Spinal cord (tissue), 10 donors: Measurements from ENCODE around the gene UMOD. TPM values are rescaled to one million over a fixed set of nuclear protein-coding genes. Genes with fewer than 3 reads are reported as not detected.

Experiments used
- DNase-seq, 6 donors: peaks; one replicate each; pipeline versions ENCODE4 v3.0.0 to v3.0.0-alpha.2; 2013 to 2015; ENCODE audit warnings: low spot score in 6 of 6, low read depth in 4 of 6
- H3K27ac ChIP-seq: one replicate; pipeline ENCODE4 v1.5.1; 2013; ENCODE audit warnings: low read depth, low read length, control low read depth
- H3K27me3 ChIP-seq: one replicate; pipeline ENCODE4 v1.6.1; 2013; ENCODE audit warnings: low read length; ENCODE audit not compliant: control insufficient read depth, insufficient read depth
- H3K36me3 ChIP-seq: one replicate; pipeline ENCODE4 v1.6.1; 2013; ENCODE audit warnings: low read length; ENCODE audit not compliant: control insufficient read depth, insufficient read depth
- H3K4me1 ChIP-seq: one replicate; pipeline ENCODE4 v1.6.1; 2013; ENCODE audit warnings: low read length; ENCODE audit not compliant: control insufficient read depth, insufficient read depth
- H3K4me3 ChIP-seq: one replicate; pipeline ENCODE4 v1.5.1; 2013; ENCODE audit warnings: low read depth, low read length, control low read depth
- H3K9me3 ChIP-seq: one replicate; pipeline ENCODE4 v1.6.1; 2013; ENCODE audit warnings: low read length; ENCODE audit not compliant: control insufficient read depth, insufficient read depth
- WGBS: methylation state at CpG from one replicate; pipeline ENCODE4 v1.1.5; 2013; ENCODE audit warnings: missing lambda C conversion rate; ENCODE audit not compliant: insufficient coverage; 5-methylcytosine and 5-hydroxymethylcytosine counted together
- polyA plus RNA-seq, 2 donors: library from polyadenylated mRNA; unstranded; fragments of 120-200 nt; gene quantifications; one replicate each; pipeline ENCODE4 v1.2.1, GENCODE V29; 2013; ENCODE audit not compliant: insufficient read length in 2 of 2
- total RNA-seq, 2 donors: library from RNA; depleted of rRNA in 1 of 2; stranded (reverse); fragments of 120-200 nt in 1 of 2; fragments of >200 nt in 1 of 2; gene quantifications; one replicate each; pipeline versions ENCODE4 v1.2.3 to v1.2.4, GENCODE V29; 2013 to 2014
- donor health status: healthy.

The UMOD gene
- total and polyA plus RNA-seq, 4 donors = 0.19 to 0.63 TPM; not detected in 2

GRCh38 chr16:20291208-20292206 lies 61.0 kb downstream of the UMOD start:
- H3K27me3 ChIP-seq = no peaks in the 10 kb centered on the region
- 33% methylated on average over 14 of the region's 16 CpGs for WGBS
- H3K4me1 ChIP-seq = peaks cover 13% of the 10 kb centered on the region
- H3K4me3 ChIP-seq = no peak overlapping the region
- H3K27ac ChIP-seq = no peak overlapping the region
- peak in 4 of 6 donors; percentile 40 to 96 (median 72) for DNase-seq
- H3K9me3 ChIP-seq = no peaks in the 10 kb centered on the region
- H3K36me3 ChIP-seq = no peaks in the 10 kb centered on the region

GRCh38 chr16:20289571-20289970 lies 62.9 kb downstream of the UMOD start:
- no peaks in the 10 kb centered on the region for H3K36me3 ChIP-seq
- no peak overlapping the region for H3K4me3 ChIP-seq
- peak in 1 of 6 donors; percentile 90 for DNase-seq
- WGBS = 61% methylated on average over 3 of the region's 3 CpGs
- no peak overlapping the region for H3K27ac ChIP-seq
- peaks cover 13% of the 10 kb centered on the region for H3K4me1 ChIP-seq
- no peaks in the 10 kb centered on the region for H3K9me3 ChIP-seq
- no peaks in the 10 kb centered on the region for H3K27me3 ChIP-seq

DNA sequence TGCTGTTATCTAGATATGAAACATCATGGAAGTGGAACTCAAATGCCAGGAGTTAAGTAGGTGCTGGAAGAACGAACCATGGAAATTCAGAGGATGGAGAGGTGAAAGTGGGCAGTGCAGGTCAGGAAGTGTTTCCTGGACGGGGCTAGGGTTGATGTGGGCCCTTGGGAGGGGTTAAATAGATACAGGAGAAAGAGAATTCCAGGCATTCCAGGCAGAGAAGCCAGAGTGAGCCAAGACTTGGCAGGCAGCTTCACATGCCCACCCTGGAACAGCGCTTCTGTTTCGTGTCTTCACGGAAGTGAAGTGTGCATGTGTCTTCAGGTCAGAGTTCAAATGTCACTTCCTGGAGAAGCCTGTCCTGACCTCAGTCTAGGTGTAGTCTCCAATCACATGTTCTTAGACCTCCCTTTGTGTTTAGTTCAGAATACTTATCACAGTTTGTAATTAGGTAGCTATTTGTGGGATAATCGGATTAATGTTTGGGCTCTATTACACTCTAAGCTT lies 66.5 kb downstream of the UMOD start:
- Histone ChIP-seq H3K36me3 (no peaks in the 10 kb centered on the region), H3K4me1 (no peaks in the 10 kb centered on the region), H3K27me3 (no peaks in the 10 kb centered on the region), H3K9me3 (no peaks in the 10 kb centered on the region), H3K27ac (no peak overlapping the region), H3K4me3 (no peak overlapping the region)
- 58% methylated on average over 5 of the region's 6 CpGs for WGBS
- DNase-seq = no peak

Other genes starting within 250 kb of the UMOD start
- gene GP2, start 25.2 kb downstream of the UMOD start, total RNA-seq = not detected
- under 1 TPM; 0.17 to 0.21 TPM for gene GP2, start 25.2 kb downstream of the UMOD start, polyA plus RNA-seq
- gene PDILT, start 52.0 kb upstream of the UMOD start, total RNA-seq = not detected
- gene PDILT, start 52.0 kb upstream of the UMOD start, polyA plus RNA-seq = not detected
- gene ACSM5, start 56.8 kb upstream of the UMOD start, total RNA-seq = 1 to 10 TPM; 1.7 to 2.2 TPM
- gene ACSM5, start 56.8 kb upstream of the UMOD start, polyA plus RNA-seq = 1 to 10 TPM; 2.2 to 2.4 TPM
- gene ACSM2A, start 98.8 kb upstream of the UMOD start, total RNA-seq = under 1 TPM in 1 of 2 donors, not detected in 1; 0.11 TPM
- under 1 TPM; 0.56 to 0.71 TPM for gene ACSM2A, start 98.8 kb upstream of the UMOD start, polyA plus RNA-seq
- gene ACSM2B, start 223.7 kb upstream of the UMOD start, total RNA-seq = not detected
- under 1 TPM in 1 of 2 donors, not detected in 1; 0.99 TPM for gene ACSM2B, start 223.7 kb upstream of the UMOD start, polyA plus RNA-seq